ENCODE measurements around the gene ZNF462. TPM values are rescaled to one million over a fixed set of nuclear protein-coding genes. Genes with fewer than 3 reads are reported as not detected.

Gene ZNF462
- polyA plus RNA-seq, 2 of the 4 experiments (the other 2 are of a cell fraction) = 2.4 to 3.9 TPM

GRCh38 chr9:106918825-106919509 is 56.0 kb downstream of the ZNF462 start:
- ChIA-PET POLR2A (no interaction called here), CTCF (no interaction called here)
- DNase-seq (ENCODE audit: low read depth in 1 of 2, low spot score in 1 of 2) (no peak), FAIRE-seq (no peak), ATAC-seq (no peak)
- H3K4me2 ChIP-seq = no peak overlapping the region
- no peak overlapping the region for H3K4me3 ChIP-seq
- WGBS (ENCODE audit: missing lambda C conversion rate) = 98% methylated on average over 5 of the region's 5 CpGs
- H3K27ac ChIP-seq = peak overlapping the region in 1 of 2 experiments; percentile 28; a peak in 1 of 6 replicates
- TF ChIP-seq MAZ (IDR thresholded peaks at IDR 0.05; ENCODE audit: borderline replicate concordance, low read depth, low read length) = no peak
- H3K4me1 ChIP-seq = peaks cover 61% of the 10 kb centered on the region
- no peaks in the 10 kb centered on the region for H3K9me3 ChIP-seq

- 82% methylated on average over 4 of the region's 4 CpGs for WGBS (ENCODE audit: missing lambda C conversion rate)
These were observed 57.1 kb downstream of the ZNF462 start for GRCh38 chr9:106920091-106920490.

More at GRCh38 chr9:106920091-106920490, 57.1 kb downstream of the ZNF462 start:
- CTCF ChIA-PET = no interaction called here
- no peaks in the 10 kb centered on the region for H3K9me3 ChIP-seq
- no peak for ATAC-seq
- peak overlapping the region; percentile 40 to 74; a peak in 5 of 6 replicates for H3K27ac ChIP-seq
- peaks cover 61% of the 10 kb centered on the region for H3K4me1 ChIP-seq
- peak overlapping the region; percentile 64 for H3K4me2 ChIP-seq
- DNase-seq (ENCODE audit: low read depth in 1 of 2, low spot score in 1 of 2) = no peak
- no peak overlapping the region for H3K4me3 ChIP-seq
- POLR2A ChIA-PET = no interaction called here
- FAIRE-seq = no peak
- no peak for TF ChIP-seq PBX3 (IDR thresholded peaks at IDR 0.05)
- no peak for TF ChIP-seq ELK1 (IDR thresholded peaks at IDR 0.05; ENCODE audit: low read depth, low read length)
- TF ChIP-seq REST (IDR thresholded peaks at IDR 0.05) = no peak
- no peak for TF ChIP-seq JUN (IDR thresholded peaks at IDR 0.05)
- TF ChIP-seq RARB (CRISPR knock-in tag; IDR thresholded peaks at IDR 0.05) = no peak
- no peak for TF ChIP-seq POLR2A (IDR thresholded peaks at IDR 0.05; ENCODE audit: low read length)
- no peak for TF ChIP-seq RCOR1 (IDR thresholded peaks at IDR 0.05; ENCODE audit: low read depth, low read length)
- no peak for TF ChIP-seq RNF2 (IDR thresholded peaks at IDR 0.05; ENCODE audit: borderline replicate concordance, low read depth)
- no peak for TF ChIP-seq NPAS2 (CRISPR knock-in tag; IDR thresholded peaks at IDR 0.05; ENCODE audit: borderline replicate concordance)
- TF ChIP-seq ZFP36 (IDR thresholded peaks at IDR 0.05; ENCODE audit: borderline replicate concordance, partially characterized antibody) = no peak
- TF ChIP-seq TFCP2L1 (CRISPR knock-in tag; IDR thresholded peaks at IDR 0.05) = no peak
- no peak for TF ChIP-seq FOSB (CRISPR knock-in tag; IDR thresholded peaks at IDR 0.05)
